Activated CD4-positive, alpha-beta T cell treated with anti-CD3 and anti-CD28 coated beads for 24 hours (primary cell): Measurements from ENCODE around the gene SCAND1.
"Not testable (repeated sequence)": the region's sequence is repeated elsewhere in the genome, so short reads cannot be mapped to it uniquely, and the experiment has no call there.

Experiments
- DNase-seq, 2 donors: peaks; one replicate each; pipeline ENCODE4 v3.0.0-alpha.2; 2020; ENCODE audit warnings: low read depth in 2 of 2

SCAND1 gene

DNA sequence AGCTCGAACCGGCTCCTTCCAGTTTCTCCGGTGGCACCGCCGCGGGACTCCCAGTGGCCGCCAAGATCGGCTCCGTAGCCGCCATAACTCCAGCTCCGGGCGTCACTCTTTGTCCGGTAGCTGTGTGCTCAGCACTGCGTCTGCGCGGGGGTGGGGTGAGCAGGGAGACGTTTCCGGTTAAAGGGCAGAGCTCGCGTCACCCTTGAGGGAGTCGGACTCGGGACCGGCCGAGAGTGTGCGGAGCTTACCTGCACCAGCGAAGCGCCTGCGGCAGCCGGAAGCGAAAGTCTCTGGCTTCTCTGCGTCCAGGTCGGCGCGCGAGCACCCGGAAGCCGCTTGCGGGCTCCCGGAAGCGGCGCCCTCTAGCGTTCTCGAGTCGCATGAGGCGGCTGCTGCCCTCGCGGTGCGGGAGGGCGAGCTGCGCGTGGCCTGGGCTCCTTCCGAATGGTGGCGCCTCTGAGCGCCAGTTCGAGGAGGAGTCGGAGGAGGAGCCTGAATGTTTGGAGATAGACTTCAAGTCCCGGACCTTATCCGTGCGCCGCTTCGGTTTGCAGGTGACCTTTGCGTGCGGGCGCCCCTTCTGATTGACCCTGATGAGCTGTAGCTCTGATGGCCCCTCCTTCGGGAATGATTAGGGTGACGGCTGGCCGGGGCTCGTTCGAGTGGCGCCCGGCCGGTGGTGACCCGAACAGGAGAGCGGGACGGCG is at the start of gene SCAND1:
TSS of gene SCAND1 (minus strand) at position 303 of the 707 bp plus-strand sequence. CDS start at position 85, 218 bp downstream.
- DNase-seq = peak; percentile 94 to 95

DNA sequence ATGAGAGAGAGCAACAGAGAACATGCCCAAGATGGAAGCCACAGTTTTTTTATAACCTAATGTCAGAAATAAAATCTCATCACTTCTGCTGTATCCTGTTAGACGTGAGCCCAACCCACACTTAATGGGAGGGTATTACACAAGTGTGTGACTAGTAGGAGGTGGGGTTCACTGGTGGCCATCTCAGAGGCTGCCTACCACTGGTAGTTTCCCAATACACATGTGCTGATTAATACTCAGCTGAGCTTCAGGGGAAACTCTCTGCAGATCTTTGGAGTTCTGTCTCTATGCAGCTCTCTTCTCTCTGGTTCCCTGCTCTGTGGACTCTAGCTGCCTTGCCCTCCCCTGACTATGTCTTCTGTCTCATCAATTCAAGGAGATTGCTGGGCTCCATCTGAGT is 49.7 kb upstream of the SCAND1 start:
- DNase-seq = no peak

DNA sequence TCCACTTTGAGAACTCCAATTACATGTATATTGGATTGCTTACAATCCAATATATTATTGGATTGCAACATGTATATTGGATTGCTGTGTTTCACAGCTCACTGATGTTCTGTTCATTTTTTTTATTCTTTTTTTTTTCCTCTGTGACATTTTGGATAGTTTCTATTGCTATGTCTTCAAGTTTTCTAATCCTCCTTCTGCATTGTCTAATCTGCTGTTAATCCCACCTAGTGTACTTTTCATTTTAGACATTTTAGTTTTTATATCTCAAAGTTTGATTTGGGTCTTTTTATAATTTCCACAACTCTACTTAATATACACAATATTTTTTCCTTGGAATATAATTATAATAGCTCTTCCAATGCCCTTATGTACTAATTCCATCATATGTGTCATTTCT is 48.6 kb upstream of the SCAND1 start:
- DNase-seq = no peak

DNA sequence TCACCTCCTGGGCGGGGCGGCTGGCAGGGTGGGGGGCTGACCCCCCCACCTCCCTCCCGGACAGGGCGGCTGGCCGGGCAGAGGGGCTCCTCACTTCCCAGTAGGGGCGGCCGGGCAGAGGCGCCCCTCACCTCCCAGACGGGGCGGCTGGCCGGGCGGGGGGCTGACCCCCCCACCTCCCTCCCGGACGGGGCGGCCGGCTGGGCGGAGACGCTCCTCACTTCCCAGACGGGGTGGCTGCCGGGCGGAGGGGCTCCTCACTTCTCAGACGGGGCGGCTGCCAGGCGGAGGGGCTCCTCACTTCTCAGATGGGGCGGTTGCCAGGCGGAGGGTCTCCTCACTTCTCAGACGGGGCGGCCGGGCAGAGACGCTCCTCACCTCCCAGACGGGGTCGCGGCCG is 47.0 kb upstream of the SCAND1 start:
- DNase-seq = not testable (repeated sequence)

DNA sequence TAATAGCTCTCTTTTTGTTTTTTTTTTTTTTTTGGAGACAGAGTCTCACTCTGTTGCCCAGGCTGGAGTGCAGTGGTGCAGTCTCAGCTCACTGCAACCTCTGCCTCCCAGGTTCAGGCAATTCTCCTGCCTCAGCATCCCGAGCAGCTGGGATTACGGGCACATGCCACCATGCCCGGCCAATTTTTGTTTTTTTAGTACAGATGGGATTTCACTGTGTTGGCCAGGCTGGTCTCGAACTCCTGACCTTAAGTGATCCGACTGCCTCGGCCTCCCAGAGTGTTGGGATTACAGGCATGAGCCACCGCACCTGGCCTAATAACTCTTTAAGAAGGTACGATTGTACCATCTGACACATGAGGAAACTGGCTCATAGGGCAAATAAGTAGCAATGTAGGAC is 42.2 kb upstream of the SCAND1 start:
- DNase-seq = not testable (repeated sequence)

DNA sequence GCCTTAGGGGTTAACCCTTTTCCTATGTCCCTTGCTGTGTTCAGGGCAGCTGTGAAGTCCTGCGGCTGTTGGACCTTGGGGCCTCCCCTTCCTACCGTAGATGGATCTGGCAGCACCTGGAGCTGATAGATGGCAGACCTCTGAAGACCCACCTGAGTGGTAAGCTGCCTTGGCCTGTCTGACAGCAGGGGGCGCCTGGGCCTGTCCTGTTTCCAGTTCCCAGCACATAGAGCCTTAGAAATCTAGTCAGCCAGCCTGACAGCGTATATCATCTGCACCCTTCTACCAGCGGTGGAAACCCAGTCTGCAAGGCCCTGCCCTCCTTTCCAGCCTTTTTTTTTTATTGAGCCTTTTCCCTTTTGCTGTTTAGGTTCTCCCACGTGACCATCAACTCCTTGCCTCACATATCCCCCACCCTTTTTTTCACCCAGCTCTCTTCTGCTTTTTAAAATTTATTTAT is 40.7 kb upstream of the SCAND1 start:
- DNase-seq = peak; percentile 69 to 71

DNA sequence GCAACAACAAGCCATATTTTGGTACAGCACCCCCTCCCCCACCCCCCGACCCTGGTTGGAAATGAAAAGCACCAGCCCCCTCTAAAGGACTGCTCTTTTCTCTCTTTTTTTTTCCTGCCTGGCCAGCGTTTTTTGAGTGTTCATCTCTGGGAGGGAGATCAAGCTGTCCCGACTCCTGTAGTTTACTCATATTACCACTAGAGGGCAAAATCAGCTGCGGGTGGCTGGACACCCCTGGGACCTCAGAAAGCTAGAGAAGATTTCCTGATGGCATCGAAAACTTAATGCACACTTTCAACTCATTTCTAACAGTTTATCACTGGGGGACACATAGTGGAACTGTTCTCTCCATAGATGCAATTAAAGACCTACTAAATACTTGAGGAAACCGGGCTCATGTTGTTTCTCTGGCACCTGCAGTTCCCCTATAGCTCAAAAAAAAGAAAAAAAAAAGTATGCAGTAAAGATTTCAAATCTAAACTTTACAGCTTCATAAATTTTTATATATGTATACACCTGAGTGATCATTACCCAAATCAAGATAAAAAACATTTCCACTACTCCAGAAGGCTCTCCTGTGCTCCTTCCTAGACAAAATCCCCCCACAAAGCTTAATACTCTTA is 38.5 kb upstream of the SCAND1 start:
- peak; percentile 14 to 27 for DNase-seq

DNA sequence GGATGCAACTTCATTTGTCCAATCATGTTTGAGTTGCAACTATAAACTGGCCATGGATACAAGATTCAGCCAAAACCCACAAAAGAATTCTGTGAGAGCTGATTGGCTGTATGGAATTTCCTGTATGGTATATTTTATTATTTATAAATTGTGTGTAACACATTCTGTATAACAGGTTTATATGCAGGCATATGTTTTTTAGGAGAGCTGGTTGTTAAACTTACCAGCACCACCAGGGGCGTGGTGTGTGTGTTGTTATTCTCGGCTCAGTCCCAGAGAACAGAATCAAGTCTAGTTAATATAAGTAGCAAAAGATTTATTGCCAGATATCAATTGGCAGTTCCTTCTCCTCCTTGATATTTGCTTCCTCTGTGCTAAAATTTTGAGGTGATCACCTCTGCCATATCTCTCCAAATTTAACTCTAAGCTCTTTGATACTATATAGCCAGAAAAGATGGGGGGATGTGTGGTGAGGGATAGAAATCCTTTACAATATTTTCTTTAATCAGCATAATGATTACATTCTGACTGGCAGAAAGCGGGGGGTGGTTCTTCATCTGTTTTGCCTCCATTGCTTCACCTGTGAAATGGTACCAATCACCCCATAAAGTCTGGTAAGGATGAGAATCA is 37.0 kb upstream of the SCAND1 start:
- no peak for DNase-seq

DNA sequence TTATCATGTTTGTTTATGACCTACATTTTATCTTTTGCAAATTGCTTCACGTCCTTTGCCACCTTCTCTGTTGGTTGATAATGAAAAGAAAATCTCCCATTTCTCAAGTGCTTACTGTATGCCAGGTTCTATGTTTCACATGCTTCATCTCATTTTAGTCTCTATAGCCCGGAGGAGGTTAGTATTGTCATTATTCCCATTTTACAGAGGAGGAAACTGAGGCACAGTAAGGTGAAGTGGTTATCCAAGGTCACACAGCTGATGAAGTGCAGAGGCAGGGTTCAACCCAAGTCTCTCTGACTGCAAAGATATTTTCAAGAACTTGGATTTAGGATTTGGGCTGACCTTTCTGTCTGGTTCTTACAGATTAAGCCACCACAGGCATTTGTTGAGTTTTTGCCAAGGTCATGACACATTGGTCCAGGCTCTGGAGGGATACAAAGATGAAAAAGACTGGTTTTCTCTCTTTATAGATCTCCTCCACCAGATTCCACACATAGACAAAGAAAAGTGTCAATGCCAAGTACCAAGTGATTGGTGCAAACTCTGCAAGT is 34.7 kb upstream of the SCAND1 start:
- DNase-seq = no peak

DNA sequence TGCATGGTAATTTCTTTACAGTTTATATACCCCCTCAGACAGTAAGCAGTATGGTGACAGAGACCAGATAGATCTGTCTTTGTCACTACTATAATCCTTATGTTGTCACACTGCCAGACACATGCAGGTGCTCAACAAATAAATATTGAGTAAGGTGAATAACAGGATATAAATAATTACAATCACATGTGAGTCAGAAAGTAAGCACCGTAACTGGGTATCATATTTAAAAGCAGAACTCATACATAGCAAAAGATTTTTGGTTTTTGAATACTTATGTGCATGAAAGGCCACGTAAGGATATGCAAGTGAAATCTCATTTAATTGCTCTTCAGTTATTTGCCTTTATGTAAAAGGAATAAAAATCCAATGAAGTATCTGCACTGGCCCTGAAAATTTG is 31.5 kb upstream of the SCAND1 start:
- no peak for DNase-seq

DNA sequence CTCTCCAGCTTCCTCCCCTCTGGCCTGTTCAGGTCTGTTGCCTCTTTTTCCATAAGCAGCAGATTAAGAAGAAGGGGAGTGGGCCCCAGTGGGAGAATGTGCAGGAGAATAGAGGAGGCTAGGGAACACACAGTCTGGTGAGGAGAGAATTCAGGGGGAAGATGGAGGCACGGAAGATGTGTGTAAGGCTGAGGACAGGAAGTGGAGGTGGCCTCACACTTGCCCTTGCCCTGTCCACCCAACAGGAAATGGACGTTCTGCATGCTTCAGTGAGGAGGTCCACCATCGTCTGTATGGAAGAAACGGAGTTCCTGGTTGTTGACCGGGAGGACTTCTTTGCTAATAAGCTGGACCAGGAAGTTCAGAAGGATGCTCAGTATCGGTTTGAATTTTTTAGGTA is 30.1 kb upstream of the SCAND1 start:
- no peak for DNase-seq

DNA sequence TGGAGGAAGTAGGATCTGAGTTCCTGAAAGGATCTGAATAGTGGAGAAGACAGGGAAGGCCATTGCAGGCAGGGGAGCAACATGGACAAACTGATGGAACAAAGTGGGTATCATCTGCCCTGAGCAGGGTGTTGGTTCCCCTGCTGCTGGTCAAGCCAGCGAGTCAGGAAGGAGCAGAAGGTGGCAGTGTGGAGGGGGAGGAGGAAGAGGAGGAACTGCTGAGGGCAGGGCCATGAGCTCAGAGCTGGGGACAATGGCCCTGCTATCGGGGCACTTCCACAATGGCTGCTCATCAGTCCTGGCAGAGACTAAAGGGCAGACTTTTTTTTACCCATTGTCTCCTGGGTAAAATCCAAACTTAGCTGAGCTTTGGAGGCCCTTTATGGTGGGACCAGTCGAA is 27.7 kb upstream of the SCAND1 start:
- no peak for DNase-seq

DNA sequence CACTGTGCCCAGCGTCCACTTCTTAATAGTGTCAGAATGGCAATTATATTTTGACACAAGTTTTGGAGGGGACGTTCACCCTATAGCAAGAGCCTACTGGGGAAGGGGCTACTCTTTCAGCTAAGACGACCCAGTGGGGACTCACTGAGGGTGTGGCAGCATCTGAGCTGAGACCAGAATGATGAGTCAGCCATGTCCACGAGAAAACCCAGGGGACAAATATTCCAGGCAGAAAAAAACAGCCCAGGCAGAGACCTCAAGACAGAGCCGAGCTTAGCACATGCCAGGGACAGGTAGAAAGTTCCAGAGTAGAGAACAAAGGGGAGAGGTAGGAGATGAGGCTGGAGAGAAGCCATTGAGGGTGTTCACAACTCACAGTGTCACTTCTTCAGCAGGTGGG is 25.2 kb upstream of the SCAND1 start:
- no peak for DNase-seq

DNA sequence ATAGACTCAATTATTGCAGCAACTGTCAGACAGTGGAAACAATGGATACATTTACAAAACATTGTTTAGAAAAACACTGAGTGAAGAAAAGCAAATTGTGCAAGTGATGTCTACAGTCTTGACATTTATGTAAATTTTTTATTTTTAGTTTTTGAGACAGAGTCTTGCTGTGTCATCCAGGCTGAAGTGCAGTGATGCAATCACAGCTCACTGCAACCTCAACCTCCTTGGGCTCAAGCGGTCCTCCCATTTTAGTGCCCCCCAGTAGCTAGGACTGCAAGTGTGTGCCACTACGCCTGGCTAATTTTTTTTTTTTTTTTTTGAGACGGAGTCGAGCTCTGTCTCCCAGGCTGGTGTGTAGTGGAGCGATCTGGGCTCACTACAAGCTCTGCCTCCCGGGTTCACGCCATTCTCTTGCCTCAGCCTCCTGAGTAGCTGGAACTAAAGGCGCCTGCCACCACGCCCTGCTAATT is 23.8 kb upstream of the SCAND1 start:
- DNase-seq = no peak

DNA sequence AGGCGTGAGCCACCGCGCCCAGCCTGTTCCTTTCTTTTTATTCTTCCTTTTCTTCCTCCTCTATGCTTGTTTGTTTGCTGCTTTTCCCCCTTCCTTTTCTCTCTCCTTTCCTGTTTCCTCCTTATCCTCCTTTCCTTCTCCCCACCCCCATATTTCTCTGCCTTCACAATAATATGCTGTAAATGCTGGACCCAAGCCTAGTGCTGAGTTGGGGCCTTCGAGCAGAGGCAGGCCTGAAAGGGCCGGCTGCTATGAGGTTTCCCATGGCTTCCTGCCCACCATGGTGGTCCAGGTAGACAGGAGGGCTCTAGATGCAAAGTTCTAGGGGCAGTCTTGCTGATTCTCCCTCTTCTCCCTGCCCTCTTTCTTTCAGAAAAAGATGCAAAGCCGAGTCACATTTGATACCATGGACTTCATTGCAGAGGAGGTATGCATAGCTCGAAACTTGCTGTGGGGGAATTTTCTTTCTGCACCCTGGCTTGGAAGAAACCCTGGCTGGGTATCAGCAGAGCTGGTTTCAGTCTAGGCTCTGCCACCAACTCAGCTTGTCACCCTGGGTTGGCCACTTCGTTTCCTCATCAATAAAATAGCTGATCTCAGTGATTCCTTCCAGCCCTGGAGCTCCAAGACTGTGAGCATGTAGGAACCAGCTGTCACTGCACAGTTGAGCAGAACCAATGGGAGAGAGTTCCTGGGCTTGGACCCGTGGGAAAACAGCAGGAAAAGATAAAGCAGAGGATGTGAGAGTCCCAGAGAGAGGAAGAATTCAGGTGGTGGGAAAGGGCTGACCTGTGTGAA is 21.5 kb upstream of the SCAND1 start:
- no peak for DNase-seq

DNA sequence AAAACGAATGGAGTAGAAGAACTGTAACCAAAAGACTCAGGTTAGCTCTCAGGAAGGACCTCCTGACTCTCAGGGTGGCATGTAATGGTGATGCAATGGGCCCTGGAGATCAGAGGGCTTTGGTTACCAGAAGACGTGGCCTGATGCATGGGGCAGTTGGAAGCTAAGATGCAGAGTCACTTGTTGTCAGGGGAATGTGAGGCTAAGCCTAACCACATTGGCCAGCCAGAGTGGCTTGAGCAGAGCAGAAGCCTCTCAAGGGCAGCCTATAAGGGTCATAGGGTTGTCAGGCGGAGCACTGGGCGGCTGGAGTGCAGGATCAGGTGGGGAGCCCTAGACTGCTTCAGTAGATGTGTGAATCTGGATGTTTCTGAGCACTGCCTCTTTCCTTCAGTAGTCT is 20.0 kb upstream of the SCAND1 start:
- DNase-seq = no peak

DNA sequence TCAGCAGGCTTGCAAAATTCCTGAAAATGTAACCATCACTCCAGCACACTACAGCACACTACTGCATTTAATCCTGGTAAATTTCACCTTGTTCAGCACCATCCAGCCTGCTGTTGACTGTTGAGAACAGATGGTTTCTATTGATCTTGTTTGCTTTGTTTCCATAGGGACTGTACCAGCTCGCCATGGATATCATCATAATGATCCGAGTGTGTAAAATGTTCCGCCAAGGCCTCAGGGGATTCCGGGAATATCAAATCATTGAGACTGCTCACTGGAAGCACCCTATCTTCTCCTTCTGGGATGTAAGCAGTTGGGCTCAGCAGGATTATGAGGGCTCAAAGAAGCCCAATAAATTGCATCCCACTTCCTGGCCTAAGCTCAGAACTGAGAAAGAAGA is 18.2 kb upstream of the SCAND1 start:
- no peak for DNase-seq

DNA sequence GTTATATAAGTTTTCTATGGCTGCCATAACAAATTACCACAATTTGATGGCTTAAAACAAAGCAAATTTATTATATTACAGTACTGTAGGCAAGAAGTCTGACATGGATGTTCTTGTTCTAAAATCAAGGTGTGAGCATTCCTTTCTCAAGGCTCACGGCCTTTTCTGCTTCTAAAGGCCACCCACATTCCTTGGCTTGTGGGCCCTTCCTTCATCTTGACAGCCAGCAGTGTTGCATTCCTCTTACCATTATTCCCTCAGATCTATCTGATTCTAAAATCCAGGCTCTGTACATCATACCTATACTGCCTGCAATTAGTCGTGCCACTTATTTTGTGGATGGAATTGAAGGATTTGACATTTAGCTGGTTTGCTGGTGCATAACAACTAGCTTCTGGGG is 17.7 kb upstream of the SCAND1 start:
- no peak for DNase-seq

DNA sequence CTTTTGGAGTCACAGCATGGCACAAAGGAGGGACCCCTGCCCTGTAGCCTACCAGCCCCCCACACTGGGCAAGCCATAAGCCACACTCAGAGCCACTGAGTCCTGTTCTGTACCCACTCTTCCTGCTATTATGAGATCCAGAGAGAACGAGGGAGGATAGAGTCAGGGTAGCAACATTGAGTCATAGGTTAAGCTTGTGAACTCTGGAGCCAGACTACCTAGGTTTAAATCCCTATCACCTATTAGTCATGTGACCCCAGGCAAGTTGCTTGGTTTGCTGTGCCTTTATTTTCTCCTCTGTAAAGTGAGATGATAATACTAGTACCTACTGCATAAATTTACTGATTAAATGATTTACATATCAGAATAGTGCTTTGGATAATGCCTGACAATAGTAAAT is 14.6 kb upstream of the SCAND1 start:
- no peak for DNase-seq

DNA sequence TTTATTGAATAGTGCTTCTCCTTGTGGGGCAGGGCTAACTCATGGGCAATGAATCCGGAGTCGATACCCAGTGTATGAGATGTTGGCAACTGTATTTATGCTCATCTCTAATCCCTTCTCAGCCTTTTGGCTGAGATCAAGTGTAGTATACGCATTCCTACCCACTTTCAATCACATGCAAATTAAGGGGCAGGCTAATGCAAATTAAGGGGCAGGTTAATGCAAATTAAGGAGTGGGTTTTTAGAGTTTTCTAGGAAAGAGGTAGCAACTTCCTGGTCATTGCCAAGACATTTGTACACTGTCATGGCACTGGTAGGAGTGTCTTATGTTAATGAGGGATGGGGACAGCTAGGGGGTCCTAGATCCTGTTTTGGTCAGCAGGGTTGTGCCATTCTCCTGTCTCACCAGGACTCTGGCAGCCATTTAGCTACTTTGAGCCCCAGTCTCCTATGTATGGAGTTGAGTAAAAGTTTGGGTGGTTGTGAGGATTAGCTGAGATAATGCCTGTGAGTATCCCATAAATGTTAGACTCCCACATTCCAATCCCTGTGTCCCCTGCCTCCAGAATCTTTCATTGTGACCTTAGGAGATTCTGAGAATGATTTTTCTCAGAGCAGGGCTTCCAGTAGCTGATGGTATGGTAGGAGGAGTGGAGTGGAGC is 13.8 kb upstream of the SCAND1 start, which contains the start of gene CNBD2:
TSS of gene CNBD2 (plus strand) at position 612 of the 662 bp plus-strand sequence. CDS start 173 bp downstream, outside the sequence.
- DNase-seq = no peak

DNA sequence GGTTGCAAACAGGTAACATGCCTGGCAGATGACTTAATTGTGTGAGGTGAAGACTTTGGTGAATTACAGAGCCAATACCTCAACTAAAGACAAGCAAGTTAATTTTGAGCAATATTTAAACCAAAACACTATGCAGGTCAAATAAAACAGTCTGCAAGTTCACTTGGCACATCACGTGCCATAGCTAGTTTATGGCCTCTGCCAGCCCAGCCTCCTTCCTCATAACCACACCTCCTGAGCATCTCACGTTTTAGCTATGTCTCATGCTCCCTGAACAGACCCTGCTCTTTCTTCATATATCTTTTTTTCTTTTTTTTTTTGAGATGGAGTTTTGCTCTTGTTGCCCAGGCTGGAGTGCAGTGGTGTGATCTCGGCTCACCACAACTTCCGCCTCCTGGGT is 9.6 kb upstream of the SCAND1 start:
- DNase-seq = no peak
